ENCODE data around the gene MXD4.

MXD4 gene

DNA sequence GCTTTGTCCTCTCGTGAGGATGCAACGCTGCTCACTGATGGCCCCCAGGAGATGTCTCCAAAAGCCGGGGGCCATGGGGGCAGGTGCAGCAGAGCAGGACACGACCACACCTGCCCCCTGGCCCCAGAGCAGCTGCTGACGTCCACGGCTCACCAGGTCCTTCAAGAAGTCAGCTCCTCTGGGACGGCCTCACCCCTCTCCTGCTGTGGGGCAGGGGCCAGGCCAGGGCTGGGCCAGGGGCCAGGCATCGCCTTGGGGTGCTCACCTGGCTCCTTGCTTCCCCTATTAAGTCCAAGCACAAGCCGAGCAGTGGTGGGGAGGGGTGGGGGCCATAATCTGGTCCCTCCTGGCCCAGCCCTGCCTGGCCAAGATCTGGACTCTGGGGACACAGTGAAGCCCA lies 28.6 kb upstream of the MXD4 start:
- Histone ChIP-seq H3K4me3 (replicated peaks; ENCODE audit: low read depth, low read length) (no peak overlapping the region), H3K36me3 (ENCODE audit: control insufficient read depth, insufficient read depth, low read length) (no peaks in the 10 kb centered on the region), H3K27me3 (replicated peaks; ENCODE audit: control insufficient read depth, insufficient read depth, low read length) (no peaks in the 10 kb centered on the region; the same call in none of the 2 replicates)
- no peak for DNase-seq (ENCODE audit: extremely low read depth, insufficient read length)
- no peak for TF ChIP-seq CTCF (IDR thresholded peaks at IDR 0.05; ENCODE audit: insufficient read depth, low read length, poor library complexity, severe bottlenecking)

- Histone ChIP-seq H3K36me3 (ENCODE audit: control insufficient read depth, insufficient read depth, low read length) (no peaks in the 10 kb centered on the region), H3K4me3 (replicated peaks; ENCODE audit: low read depth, low read length) (no peak overlapping the region), H3K27me3 (replicated peaks; ENCODE audit: control insufficient read depth, insufficient read depth, low read length) (no peaks in the 10 kb centered on the region; the same call in none of the 2 replicates)
- DNase-seq (ENCODE audit: extremely low read depth, insufficient read length), result no peak
- TF ChIP-seq CTCF (IDR thresholded peaks at IDR 0.05; ENCODE audit: insufficient read depth, low read length, poor library complexity, severe bottlenecking), result no peak
These were observed 28.0 kb upstream of the MXD4 start for GRCh38 chr4:2289955-2290333.

- Histone ChIP-seq H3K27me3 (replicated peaks; ENCODE audit: control insufficient read depth, insufficient read depth, low read length) (no peaks in the 10 kb centered on the region; the same call in none of the 2 replicates), H3K4me3 (replicated peaks; ENCODE audit: low read depth, low read length) (no peak overlapping the region), H3K36me3 (ENCODE audit: control insufficient read depth, insufficient read depth, low read length) (no peaks in the 10 kb centered on the region)
- TF ChIP-seq CTCF (IDR thresholded peaks at IDR 0.05; ENCODE audit: insufficient read depth, low read length, poor library complexity, severe bottlenecking), result no peak
- DNase-seq (ENCODE audit: extremely low read depth, insufficient read length), result no peak
These were observed 27.5 kb upstream of the MXD4 start for GRCh38 chr4:2289311-2289954.

GRCh38 chr4:2288051-2288541 lies 26.2 kb upstream of the MXD4 start:
- H3K36me3 ChIP-seq (ENCODE audit: control insufficient read depth, insufficient read depth, low read length), result no peaks in the 10 kb centered on the region
- no peak overlapping the region for H3K4me3 ChIP-seq (replicated peaks; ENCODE audit: low read depth, low read length)
- H3K27me3 ChIP-seq (replicated peaks; ENCODE audit: control insufficient read depth, insufficient read depth, low read length), result no peaks in the 10 kb centered on the region; the same call in none of the 2 replicates
- DNase-seq (ENCODE audit: extremely low read depth, insufficient read length), result no peak
- TF ChIP-seq CTCF (IDR thresholded peaks at IDR 0.05; ENCODE audit: insufficient read depth, low read length, poor library complexity, severe bottlenecking), result no peak

DNA sequence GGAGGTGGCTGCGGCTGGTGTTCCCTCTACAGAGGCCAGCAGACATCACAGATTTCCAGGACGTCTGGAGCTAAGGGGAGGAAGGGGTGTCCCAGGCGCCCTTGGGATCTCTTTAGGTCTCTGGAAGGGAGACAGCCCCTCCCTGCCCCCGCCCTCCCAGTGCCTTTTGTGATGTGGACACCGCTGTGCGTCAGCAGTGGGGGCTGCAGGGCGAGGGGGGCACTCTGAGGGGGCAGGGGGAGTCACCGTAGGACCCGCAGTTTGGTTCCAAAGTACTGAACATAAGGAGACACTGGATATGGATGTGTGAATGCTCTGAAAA lies 25.6 kb upstream of the MXD4 start:
- no peaks in the 10 kb centered on the region; the same call in none of the 2 replicates for H3K27me3 ChIP-seq (replicated peaks; ENCODE audit: control insufficient read depth, insufficient read depth, low read length)
- no peak for TF ChIP-seq CTCF (IDR thresholded peaks at IDR 0.05; ENCODE audit: insufficient read depth, low read length, poor library complexity, severe bottlenecking)
- no peak for DNase-seq (ENCODE audit: extremely low read depth, insufficient read length)
- H3K4me3 ChIP-seq (replicated peaks; ENCODE audit: low read depth, low read length), result no peak overlapping the region
- no peaks in the 10 kb centered on the region for H3K36me3 ChIP-seq (ENCODE audit: control insufficient read depth, insufficient read depth, low read length)

Data from GM06990 (cell line).